NT2/D1 (cell line): ENCODE results near the gene ADCY3.
"Not testable (repeated sequence)": the region's sequence is repeated elsewhere in the genome, so short reads cannot be mapped to it uniquely, and the experiment has no call there.

Experiments
- DNase-seq: peaks from one replicate; pipeline ENCODE4 v3.0.0-alpha.2; 2011; ENCODE audit warnings: low read depth, low spot score
- H3K27me3 ChIP-seq: 2 replicates; pipeline ENCODE4 v1.6.0; 2011; ENCODE audit warnings: mild to moderate bottlenecking; ENCODE audit not compliant: insufficient read length, insufficient read depth
- H3K36me3 ChIP-seq: 2 replicates; pipeline ENCODE4 v1.6.1; 2011; ENCODE audit warnings: mild to moderate bottlenecking, low read length, mixed read lengths; ENCODE audit not compliant: insufficient read depth, insufficient read length
- H3K4me1 ChIP-seq: 2 replicates; pipeline ENCODE4 v1.5.1; 2011; ENCODE audit not compliant: insufficient read depth, insufficient read length
- H3K4me3 ChIP-seq: 2 replicates; pipeline ENCODE4 v1.5.1; 2011; ENCODE audit warnings: low read depth; ENCODE audit not compliant: insufficient read length
- H3K9ac ChIP-seq: 2 replicates; pipeline ENCODE4 v1.6.0; 2011; ENCODE audit warnings: low read depth; ENCODE audit not compliant: insufficient read length
- H3K9me3 ChIP-seq: 2 replicates; pipeline ENCODE4 v1.5.1; 2011; ENCODE audit warnings: mild to moderate bottlenecking, low read length; ENCODE audit not compliant: insufficient read depth
- SUZ12 ChIP-seq: IDR thresholded peaks from 2 replicates; pipeline ENCODE4 v1.6.1; 2011; ENCODE audit not compliant: insufficient read length, insufficient read depth; ENCODE audit errors: extremely low read depth
- YY1 ChIP-seq: IDR thresholded peaks from 2 replicates; pipeline ENCODE4 v1.6.1; 2011; ENCODE audit not compliant: insufficient read length, insufficient read depth
- ZNF274 ChIP-seq: IDR thresholded peaks from 2 replicates; pipeline ENCODE4 v1.6.1; 2011; ENCODE audit warnings: mild to moderate bottlenecking, low read depth, low read length

ADCY3 gene

GRCh38 chr2:24809316-24810007 is 110.6 kb downstream of the ADCY3 start:
- Histone ChIP-seq H3K27me3 (no peaks in the 10 kb centered on the region), H3K4me1 (no peaks in the 10 kb centered on the region), H3K36me3 (peaks cover 37% of the 10 kb centered on the region), H3K9ac (no peak overlapping the region), H3K4me3 (no peak overlapping the region), H3K9me3 (peaks cover 11% of the 10 kb centered on the region; the same call in 1 of the 2 replicates)
- no peak for DNase-seq
- no peak for TF ChIP-seq YY1
- no peak for TF ChIP-seq SUZ12
- no peak for TF ChIP-seq ZNF274

DNA sequence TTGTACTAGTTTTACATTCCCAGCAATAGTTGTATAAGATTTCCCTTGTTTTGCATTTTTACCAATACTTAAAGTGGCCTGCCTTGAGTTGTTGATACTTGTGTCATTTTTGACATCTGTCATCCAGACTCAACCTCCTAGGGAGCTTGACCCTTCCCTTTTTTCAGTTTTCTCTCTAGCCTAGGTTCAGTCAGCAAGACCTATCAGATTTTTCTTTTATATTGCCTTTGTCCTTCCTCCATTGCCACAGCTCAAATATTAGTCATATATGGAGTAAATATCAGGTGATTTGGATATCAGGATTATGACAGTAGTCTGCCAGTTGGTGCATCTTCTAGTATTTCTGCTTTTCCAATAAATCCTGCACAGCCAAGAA is 113.4 kb downstream of the ADCY3 start:
- peaks cover 11% of the 10 kb centered on the region; the same call in 1 of the 2 replicates for H3K9me3 ChIP-seq
- H3K4me3 ChIP-seq: no peak overlapping the region
- no peak overlapping the region for H3K9ac ChIP-seq
- TF ChIP-seq YY1 (no peak), ZNF274 (no peak), SUZ12 (no peak)
- no peaks in the 10 kb centered on the region for H3K4me1 ChIP-seq
- DNase-seq: no peak
- H3K27me3 ChIP-seq: no peaks in the 10 kb centered on the region
- peaks cover 19% of the 10 kb centered on the region for H3K36me3 ChIP-seq

- peaks cover 19% of the 10 kb centered on the region for H3K36me3 ChIP-seq
- not testable (repeated sequence) for H3K9ac ChIP-seq, H3K4me3 ChIP-seq
These were observed 114.0 kb downstream of the ADCY3 start for GRCh38 chr2:24805811-24806660.

DNA sequence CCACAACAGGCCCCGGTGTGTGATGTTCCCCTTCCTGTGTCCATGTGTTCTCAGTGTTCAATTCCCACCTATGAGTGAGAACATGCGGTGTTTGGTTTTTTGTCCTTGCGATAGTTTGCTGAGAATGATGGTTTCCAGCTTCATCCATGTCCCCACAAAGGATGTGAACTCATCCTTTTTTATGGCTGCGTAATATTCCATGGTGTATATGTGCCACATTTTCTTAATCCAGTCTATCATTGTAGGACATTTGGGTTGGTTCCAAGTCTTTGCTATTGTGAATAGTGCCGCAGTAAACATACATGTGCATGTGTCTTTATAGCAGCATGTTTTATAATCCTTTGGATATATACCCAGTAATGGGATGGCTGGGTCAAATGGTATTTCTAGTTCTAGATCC is 119.5 kb downstream of the ADCY3 start:
- H3K9ac ChIP-seq, DNase-seq, H3K27me3 ChIP-seq, H3K4me1 ChIP-seq, H3K4me3 ChIP-seq: not testable (repeated sequence)
- Histone ChIP-seq H3K9me3 (peaks cover 10% of the 10 kb centered on the region; the same call in 1 of the 2 replicates), H3K36me3 (peaks cover 38% of the 10 kb centered on the region)

More at GRCh38 chr2:24805811-24806660, 114.0 kb downstream of the ADCY3 start:
- H3K27me3 ChIP-seq, DNase-seq, H3K4me1 ChIP-seq: not testable (repeated sequence)
- H3K9me3 ChIP-seq: peaks cover 11% of the 10 kb centered on the region; the same call in 1 of the 2 replicates

DNA sequence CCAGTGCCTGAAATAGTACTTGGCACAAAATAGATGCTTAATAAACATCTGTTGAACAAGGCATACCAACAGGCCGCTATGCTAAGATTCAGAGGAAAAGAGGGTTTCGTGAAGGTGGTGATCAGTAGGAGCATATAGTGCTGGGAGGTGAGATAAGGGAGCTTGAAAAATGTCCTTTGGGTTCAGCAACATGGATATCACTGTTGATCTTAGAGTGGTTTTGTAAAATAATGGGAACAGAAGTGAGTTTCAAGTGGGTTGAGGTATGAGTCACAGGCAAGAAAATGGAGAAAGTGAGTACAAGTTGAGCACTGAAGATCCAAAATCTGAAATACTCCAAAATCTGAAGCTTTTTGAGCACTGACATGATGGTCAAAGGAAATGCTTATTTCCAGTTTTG is 122.4 kb downstream of the ADCY3 start:
- Histone ChIP-seq H3K9me3 (peaks cover 10% of the 10 kb centered on the region; the same call in 1 of the 2 replicates), H3K36me3 (peaks cover 50% of the 10 kb centered on the region), H3K4me1 (no peaks in the 10 kb centered on the region), H3K9ac (no peak overlapping the region), H3K27me3 (no peaks in the 10 kb centered on the region), H3K4me3 (no peak overlapping the region)
- DNase-seq: no peak
- no peak for TF ChIP-seq SUZ12
- no peak for TF ChIP-seq ZNF274
- TF ChIP-seq YY1: no peak

- no peak for DNase-seq
- peak overlapping the region; percentile 96 for H3K9ac ChIP-seq
- H3K27me3 ChIP-seq: no peaks in the 10 kb centered on the region
- peak overlapping the region; percentile 90 for H3K4me3 ChIP-seq
- TF ChIP-seq YY1 (no peak), SUZ12 (no peak), ZNF274 (no peak)
- H3K4me1 ChIP-seq: no peaks in the 10 kb centered on the region
- peaks cover 52% of the 10 kb centered on the region for H3K36me3 ChIP-seq
- no peaks in the 10 kb centered on the region for H3K9me3 ChIP-seq
These were observed 126.1 kb downstream of the ADCY3 start for GRCh38 chr2:24793761-24794435.
